Karpas-422 (cell line): Measurements from ENCODE around the gene MYLK4. TPM values are rescaled to one million over a fixed set of nuclear protein-coding genes. Genes with fewer than 3 reads are reported as not detected.

Experiments
- total RNA-seq: library from RNA; depleted of rRNA; stranded (reverse); fragments of >200 nt; shearing (Covaris generic); gene quantifications from 2 replicates; pipeline ENCODE4 v1.2.3, GENCODE V29; 2014; ENCODE audit warnings: low replicate concordance; rRNA removed

The MYLK4 gene
- total RNA-seq, 1 experiment from 2014 or later = 0.78 TPM

Other genes with a start within 250 kb of the MYLK4 start
- gene WRNIP1, start 14.5 kb upstream of the MYLK4 start, total RNA-seq = 47.9 and 80.2 TPM in 2 replicates
- 0.22 TPM in 1 of 2 replicates, not detected in the other for gene SERPINB1, start 90.9 kb upstream of the MYLK4 start, total RNA-seq
- gene SERPINB9, start 152.4 kb upstream of the MYLK4 start, total RNA-seq = 55.6 and 107 TPM in 2 replicates
- not detected in 2 replicates for gene SERPINB6, start 220.6 kb upstream of the MYLK4 start, total RNA-seq
- 5.5 and 9.1 TPM in 2 replicates for gene NQO2, start 249.0 kb upstream of the MYLK4 start, total RNA-seq